Parathyroid adenoma (tissue), 2 donors: ENCODE data around the gene ANK3.

Experiments used
- H2AFZ ChIP-seq: fragments of 300-600 bp; sonication (generic); one replicate; pipeline ENCODE4 v1.7.0; 2017; ENCODE audit warnings: antibody characterized with exemption, mild to moderate bottlenecking
- H3K27ac ChIP-seq: fragments of 300-600 bp; sonication (generic); one replicate; pipeline ENCODE4 v1.7.0; 2017
- H3K27me3 ChIP-seq: fragments of 300-600 bp; sonication (generic); one replicate; pipeline ENCODE4 v1.7.0; 2017; ENCODE audit warnings: low read length; ENCODE audit not compliant: control insufficient read depth, insufficient read depth
- H3K36me3 ChIP-seq: fragments of 300-600 bp; sonication (generic); one replicate; pipeline ENCODE4 v1.7.0; 2017; ENCODE audit warnings: low read length; ENCODE audit not compliant: control insufficient read depth, insufficient read depth
- H3K4me1 ChIP-seq: fragments of 300-600 bp; sonication (generic); one replicate; pipeline ENCODE4 v1.7.0; 2017; ENCODE audit warnings: control low read depth
- H3K4me2 ChIP-seq: fragments of 300-600 bp; sonication (generic); one replicate; pipeline ENCODE4 v1.7.0; 2017; ENCODE audit warnings: low read length
- H3K4me3 ChIP-seq: fragments of 300-600 bp; sonication (generic); one replicate; pipeline ENCODE4 v1.7.0; 2017; ENCODE audit warnings: low read depth, low read length
- H3K79me2 ChIP-seq: fragments of 300-600 bp; sonication (generic); one replicate; pipeline ENCODE4 v1.7.0; 2017; ENCODE audit warnings: control low read depth
- H3K9ac ChIP-seq: fragments of 300-600 bp; sonication (generic); one replicate; pipeline ENCODE4 v1.7.0; 2017; ENCODE audit warnings: mild to moderate bottlenecking
- H3K9me3 ChIP-seq: fragments of 300-600 bp; sonication (generic); one replicate; pipeline ENCODE4 v1.7.0; 2017; ENCODE audit warnings: low read length; ENCODE audit not compliant: control insufficient read depth
- CTCF ChIP-seq: fragments of 300-600 bp; sonication (generic); IDR thresholded peaks from one replicate; pipeline ENCODE4 v1.7.0; 2017; ENCODE audit warnings: antibody characterized with exemption, mild to moderate bottlenecking
- donor health status: primary hyperparathyroidism.

The ANK3 gene

GRCh38 chr10:60422809-60423208 lies 33.1 kb upstream of the ANK3 start:
- Histone ChIP-seq H3K36me3 (no peaks in the 10 kb centered on the region), H3K9me3 (no peaks in the 10 kb centered on the region), H3K79me2 (no peaks in the 10 kb centered on the region), H2AFZ (no peak overlapping the region), H3K4me1 (peaks cover 7% of the 10 kb centered on the region), H3K4me2 (no peak overlapping the region), H3K27me3 (no peaks in the 10 kb centered on the region), H3K4me3 (no peak overlapping the region), H3K27ac (no peak overlapping the region), H3K9ac (no peak overlapping the region)
- no peak for TF ChIP-seq CTCF

- no peak for TF ChIP-seq CTCF
These were observed 31.6 kb upstream of the ANK3 start for GRCh38 chr10:60420991-60421894.

GRCh38 chr10:60419249-60419648 lies 29.6 kb upstream of the ANK3 start:
- peaks cover 5% of the 10 kb centered on the region for H3K4me1 ChIP-seq
- H3K4me2 ChIP-seq: no peak overlapping the region
- H3K4me3 ChIP-seq: no peak overlapping the region
- H2AFZ ChIP-seq: no peak overlapping the region
- no peak for TF ChIP-seq CTCF
- H3K36me3 ChIP-seq: no peaks in the 10 kb centered on the region
- no peaks in the 10 kb centered on the region for H3K79me2 ChIP-seq
- H3K27me3 ChIP-seq: no peaks in the 10 kb centered on the region
- no peaks in the 10 kb centered on the region for H3K9me3 ChIP-seq
- H3K27ac ChIP-seq: no peak overlapping the region
- H3K9ac ChIP-seq: no peak overlapping the region

More at GRCh38 chr10:60420991-60421894, 31.6 kb upstream of the ANK3 start:
- H3K4me2 ChIP-seq: no peak overlapping the region
- H3K4me1 ChIP-seq: peaks cover 7% of the 10 kb centered on the region
- no peak overlapping the region for H2AFZ ChIP-seq
- no peaks in the 10 kb centered on the region for H3K9me3 ChIP-seq
- H3K36me3 ChIP-seq: no peaks in the 10 kb centered on the region
- no peaks in the 10 kb centered on the region for H3K27me3 ChIP-seq
- H3K27ac ChIP-seq: no peak overlapping the region
- no peak overlapping the region for H3K4me3 ChIP-seq
- no peak overlapping the region for H3K9ac ChIP-seq
- H3K79me2 ChIP-seq: no peaks in the 10 kb centered on the region

- Histone ChIP-seq H3K27ac (no peak overlapping the region), H3K36me3 (no peaks in the 10 kb centered on the region), H3K9me3 (no peaks in the 10 kb centered on the region), H3K4me3 (no peak overlapping the region), H2AFZ (no peak overlapping the region), H3K79me2 (no peaks in the 10 kb centered on the region), H3K9ac (no peak overlapping the region), H3K27me3 (no peaks in the 10 kb centered on the region), H3K4me1 (no peaks in the 10 kb centered on the region), H3K4me2 (no peak overlapping the region)
- TF ChIP-seq CTCF: no peak
These were observed 28.2 kb upstream of the ANK3 start for GRCh38 chr10:60417901-60418300.

- Histone ChIP-seq H3K4me3 (no peak overlapping the region), H3K4me2 (no peak overlapping the region), H3K36me3 (no peaks in the 10 kb centered on the region), H3K27ac (no peak overlapping the region), H3K4me1 (no peaks in the 10 kb centered on the region), H2AFZ (no peak overlapping the region), H3K9ac (no peak overlapping the region), H3K9me3 (no peaks in the 10 kb centered on the region), H3K79me2 (no peaks in the 10 kb centered on the region), H3K27me3 (no peaks in the 10 kb centered on the region)
- no peak for TF ChIP-seq CTCF
These were observed 27.3 kb upstream of the ANK3 start for GRCh38 chr10:60417024-60417423.
